GM23338 (cell line): Measurements from ENCODE around the gene CRY1.

Experiments
- CREB1 ChIP-seq: fragments of 250-450 bp; sonication (Bioruptor Pico); IDR thresholded peaks from 2 replicates; pipeline ENCODE4 v1.5.0; 2020; ENCODE audit warnings: low read depth, mild to moderate bottlenecking, moderate library complexity
- ETS1 ChIP-seq: IDR thresholded peaks from 2 replicates; pipeline ENCODE4 v1.6.1; 2016; ENCODE audit warnings: antibody characterized with exemption
- EZH2 ChIP-seq: fragments of 200-600 bp; sonication (generic); IDR thresholded peaks from one replicate; pipeline ENCODE4 v1.8.0; 2017; ENCODE audit warnings: antibody characterized with exemption, mild to moderate bottlenecking, low read depth; ENCODE audit not compliant: unreplicated experiment
- EZH2phosphoT487 ChIP-seq: fragments of 200-600 bp; sonication (generic); IDR thresholded peaks from one replicate; pipeline ENCODE4 v1.8.1; 2018; ENCODE audit warnings: antibody characterized with exemption; ENCODE audit not compliant: unreplicated experiment
- JUNB ChIP-seq: IDR thresholded peaks from one replicate; pipeline ENCODE4 v1.6.1; 2016; ENCODE audit warnings: antibody characterized with exemption; ENCODE audit not compliant: unreplicated experiment
- POLR2AphosphoS5 ChIP-seq: IDR thresholded peaks from 2 replicates; pipeline ENCODE4 v1.6.1; 2016; ENCODE audit warnings: antibody characterized with exemption, low read depth
- REST ChIP-seq: IDR thresholded peaks from one replicate; pipeline ENCODE4 v1.6.1; 2018; ENCODE audit warnings: antibody characterized with exemption; ENCODE audit not compliant: unreplicated experiment
- ZNF331 ChIP-seq: fragments of 250-450 bp; sonication (Bioruptor Pico); IDR thresholded peaks from 2 replicates; pipeline ENCODE4 v1.5.0; 2020; ENCODE audit warnings: low read depth, mild to moderate bottlenecking, moderate library complexity
- TF ChIP-seq, protein P1 (sequence below), 2 experiments: fragments of 200-600 bp in 1 of 2; sonication (generic) in 1 of 2; conservative IDR thresholded peaks; 2 replicates each; pipeline versions ENCODE4 v1.5.1 to v1.6.1; 2016 to 2017; ENCODE audit warnings: antibody characterized with exemption in 2 of 2, low read depth in 2 of 2, mild to moderate bottlenecking in 2 of 2, moderate library complexity in 1 of 2

DNA sequence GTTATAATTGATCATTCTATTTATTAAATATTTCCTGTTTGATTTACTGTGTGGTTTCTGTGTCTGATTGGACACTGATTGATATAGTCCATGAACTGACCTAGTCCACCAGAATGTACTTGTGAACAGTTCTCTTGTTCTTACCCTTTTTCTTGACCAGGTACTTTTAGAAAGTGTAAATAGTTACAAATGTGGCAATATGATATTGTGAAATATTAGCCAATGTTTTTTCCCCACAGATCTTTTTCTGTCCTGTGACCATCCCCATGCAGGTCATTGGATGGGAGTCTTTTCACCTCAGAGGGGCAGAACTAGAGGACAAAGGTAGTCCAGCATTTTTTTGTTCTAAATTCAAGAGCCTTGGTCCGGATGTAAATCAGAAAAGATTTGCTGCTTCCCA lies 8.3 kb upstream of the CRY1 start:
- TF ChIP-seq, protein P1, sequence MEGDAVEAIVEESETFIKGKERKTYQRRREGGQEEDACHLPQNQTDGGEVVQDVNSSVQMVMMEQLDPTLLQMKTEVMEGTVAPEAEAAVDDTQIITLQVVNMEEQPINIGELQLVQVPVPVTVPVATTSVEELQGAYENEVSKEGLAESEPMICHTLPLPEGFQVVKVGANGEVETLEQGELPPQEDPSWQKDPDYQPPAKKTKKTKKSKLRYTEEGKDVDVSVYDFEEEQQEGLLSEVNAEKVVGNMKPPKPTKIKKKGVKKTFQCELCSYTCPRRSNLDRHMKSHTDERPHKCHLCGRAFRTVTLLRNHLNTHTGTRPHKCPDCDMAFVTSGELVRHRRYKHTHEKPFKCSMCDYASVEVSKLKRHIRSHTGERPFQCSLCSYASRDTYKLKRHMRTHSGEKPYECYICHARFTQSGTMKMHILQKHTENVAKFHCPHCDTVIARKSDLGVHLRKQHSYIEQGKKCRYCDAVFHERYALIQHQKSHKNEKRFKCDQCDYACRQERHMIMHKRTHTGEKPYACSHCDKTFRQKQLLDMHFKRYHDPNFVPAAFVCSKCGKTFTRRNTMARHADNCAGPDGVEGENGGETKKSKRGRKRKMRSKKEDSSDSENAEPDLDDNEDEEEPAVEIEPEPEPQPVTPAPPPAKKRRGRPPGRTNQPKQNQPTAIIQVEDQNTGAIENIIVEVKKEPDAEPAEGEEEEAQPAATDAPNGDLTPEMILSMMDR (conservative IDR thresholded peaks at IDR 0.05; ENCODE audit: low read depth in 2 of 2) = no peak
- TF ChIP-seq EZH2 = no peak
- no peak for TF ChIP-seq POLR2AphosphoS5
- TF ChIP-seq REST = no peak
- no peak for TF ChIP-seq EZH2phosphoT487
- no peak for TF ChIP-seq JUNB
- no peak for TF ChIP-seq ZNF331 (CRISPR knock-in tag)
- no peak for TF ChIP-seq ETS1
- no peak for TF ChIP-seq CREB1
